ENCODE measurements around the gene NKX2-1.
"Not testable (repeated sequence)": the region's sequence is repeated elsewhere in the genome, so short reads cannot be mapped to it uniquely, and the experiment has no call there.

The NKX2-1 gene

GRCh38 chr14:36507847-36508417 lies 12.1 kb downstream of the NKX2-1 start:
- in situ Hi-C loops (cut with MboI; ENCODE audit: low pct_unique_long_range_greater_than_20kb, low sequenced_read_pairs): no loop called here
- no peak for DNase-seq

- in situ Hi-C loops (cut with MboI; ENCODE audit: low pct_unique_long_range_greater_than_20kb, low sequenced_read_pairs): no loop called here
- DNase-seq: no peak
Observed at GRCh38 chr14:36506732-36507614, 13.1 kb downstream of the NKX2-1 start.

- no peak for DNase-seq
- in situ Hi-C loops (cut with MboI; ENCODE audit: low pct_unique_long_range_greater_than_20kb, low sequenced_read_pairs): no loop called here
Observed at GRCh38 chr14:36505892-36506731, 13.9 kb downstream of the NKX2-1 start.

- DNase-seq: no peak
- in situ Hi-C loops (cut with MboI; ENCODE audit: low pct_unique_long_range_greater_than_20kb, low sequenced_read_pairs): no loop called here
Observed at GRCh38 chr14:36505181-36505815, 14.7 kb downstream of the NKX2-1 start.

- DNase-seq: no peak
- in situ Hi-C loops (cut with MboI; ENCODE audit: low pct_unique_long_range_greater_than_20kb, low sequenced_read_pairs): no loop called here
Observed at GRCh38 chr14:36504771-36505175, 15.3 kb downstream of the NKX2-1 start.

- in situ Hi-C loops (cut with MboI; ENCODE audit: low pct_unique_long_range_greater_than_20kb, low sequenced_read_pairs): no loop called here
- no peak for DNase-seq
Observed at GRCh38 chr14:36503771-36504741, 16.0 kb downstream of the NKX2-1 start.

- in situ Hi-C loops (cut with MboI; ENCODE audit: low pct_unique_long_range_greater_than_20kb, low sequenced_read_pairs): no loop called here
Observed at GRCh38 chr14:36502558-36503508, 17.2 kb downstream of the NKX2-1 start.

GRCh38 chr14:36498938-36499337 lies 21.1 kb downstream of the NKX2-1 start:
- no peak for DNase-seq
- in situ Hi-C loops (cut with MboI; ENCODE audit: low pct_unique_long_range_greater_than_20kb, low sequenced_read_pairs): no loop called here

More at GRCh38 chr14:36502558-36503508, 17.2 kb downstream of the NKX2-1 start:
- no peak for DNase-seq

GRCh38 chr14:36496346-36496745 lies 23.7 kb downstream of the NKX2-1 start:
- in situ Hi-C loops (cut with MboI; ENCODE audit: low pct_unique_long_range_greater_than_20kb, low sequenced_read_pairs): no loop called here

GRCh38 chr14:36495666-36496065 lies 24.4 kb downstream of the NKX2-1 start:
- in situ Hi-C loops (cut with MboI; ENCODE audit: low pct_unique_long_range_greater_than_20kb, low sequenced_read_pairs): no loop called here
- no peak for DNase-seq

More at GRCh38 chr14:36496346-36496745, 23.7 kb downstream of the NKX2-1 start:
- no peak for DNase-seq

GRCh38 chr14:36493761-36494160 lies 26.3 kb downstream of the NKX2-1 start:
- in situ Hi-C loops (cut with MboI; ENCODE audit: low pct_unique_long_range_greater_than_20kb, low sequenced_read_pairs): no loop called here
- DNase-seq: no peak

- DNase-seq: no peak
- in situ Hi-C loops (cut with MboI; ENCODE audit: low pct_unique_long_range_greater_than_20kb, low sequenced_read_pairs): no loop called here
Observed at GRCh38 chr14:36485773-36486172, 34.3 kb downstream of the NKX2-1 start.

- in situ Hi-C loops (cut with MboI; ENCODE audit: low pct_unique_long_range_greater_than_20kb, low sequenced_read_pairs): no loop called here
Observed at GRCh38 chr14:36479344-36479743, 40.7 kb downstream of the NKX2-1 start.

GRCh38 chr14:36478782-36479181 lies 41.2 kb downstream of the NKX2-1 start:
- in situ Hi-C loops (cut with MboI; ENCODE audit: low pct_unique_long_range_greater_than_20kb, low sequenced_read_pairs): no loop called here
- no peak for DNase-seq

More at GRCh38 chr14:36479344-36479743, 40.7 kb downstream of the NKX2-1 start:
- no peak for DNase-seq

- no peak for DNase-seq
- in situ Hi-C loops (cut with MboI; ENCODE audit: low pct_unique_long_range_greater_than_20kb, low sequenced_read_pairs): no loop called here
Observed at GRCh38 chr14:36477266-36477665, 42.8 kb downstream of the NKX2-1 start.

- in situ Hi-C loops (cut with MboI; ENCODE audit: low pct_unique_long_range_greater_than_20kb, low sequenced_read_pairs); DNase-seq: not testable (repeated sequence)
Observed at GRCh38 chr14:36476061-36476460, 44.0 kb downstream of the NKX2-1 start.

- in situ Hi-C loops (cut with MboI; ENCODE audit: low pct_unique_long_range_greater_than_20kb, low sequenced_read_pairs): no loop called here
- no peak for DNase-seq
Observed at GRCh38 chr14:36474593-36474992, 45.4 kb downstream of the NKX2-1 start.

Data from KBM-7 (cell line).